AG09309 (cell line): Measurements from ENCODE around the gene RECQL5.

ENCODE experiments used
- DNase-seq: peaks from one replicate; pipeline ENCODE4 v3.0.0-alpha.2; 2010; ENCODE audit warnings: low read depth
- H3K4me3 ChIP-seq: 2 replicates; pipeline ENCODE4 v1.5.1; 2011; ENCODE audit warnings: mild to moderate bottlenecking, low read depth, low read length, moderate library complexity; ENCODE audit not compliant: control insufficient read depth
- CTCF ChIP-seq: IDR thresholded peaks from 2 replicates; pipeline ENCODE4 v1.5.1; 2011; ENCODE audit warnings: mild to moderate bottlenecking, low read depth, low read length, inconsistent platforms; ENCODE audit not compliant: insufficient read depth, control insufficient read depth; ENCODE audit errors: missing control alignments

RECQL5 gene

GRCh38 chr17:75592348-75593020 lies 74.5 kb downstream of the RECQL5 start:
- TF ChIP-seq CTCF: no peak
- H3K4me3 ChIP-seq: no peak overlapping the region
- DNase-seq: no peak

GRCh38 chr17:75591722-75592302 lies 75.1 kb downstream of the RECQL5 start:
- no peak for DNase-seq
- TF ChIP-seq CTCF: no peak
- no peak overlapping the region for H3K4me3 ChIP-seq

GRCh38 chr17:75590849-75591721 lies 75.9 kb downstream of the RECQL5 start:
- no peak overlapping the region for H3K4me3 ChIP-seq
- no peak for DNase-seq
- TF ChIP-seq CTCF: no peak

- DNase-seq: no peak
- TF ChIP-seq CTCF: no peak
- H3K4me3 ChIP-seq: no peak overlapping the region
Measured at GRCh38 chr17:75590314-75590761, 76.6 kb downstream of the RECQL5 start.

- DNase-seq: no peak
- H3K4me3 ChIP-seq: peak overlapping the region; percentile 43
- no peak for TF ChIP-seq CTCF
Measured at GRCh38 chr17:75589919-75590303, 77.0 kb downstream of the RECQL5 start.

- TF ChIP-seq CTCF: peak; percentile 70
- H3K4me3 ChIP-seq: peak overlapping the region; percentile 43
- DNase-seq: peak; percentile 28
Measured at GRCh38 chr17:75589012-75589918, 77.7 kb downstream of the RECQL5 start.
